HG02852 (cell line): Measurements from ENCODE around the gene AP3B1.

Source experiments
- ATAC-seq: cut with Tn5 transposase; IDR thresholded peaks from one replicate; pipeline ENCODE4 v1.9.1; 2021; ENCODE audit warnings: mild to moderate bottlenecking, moderate library complexity; ENCODE audit not compliant: unreplicated experiment

Gene AP3B1, protein sequence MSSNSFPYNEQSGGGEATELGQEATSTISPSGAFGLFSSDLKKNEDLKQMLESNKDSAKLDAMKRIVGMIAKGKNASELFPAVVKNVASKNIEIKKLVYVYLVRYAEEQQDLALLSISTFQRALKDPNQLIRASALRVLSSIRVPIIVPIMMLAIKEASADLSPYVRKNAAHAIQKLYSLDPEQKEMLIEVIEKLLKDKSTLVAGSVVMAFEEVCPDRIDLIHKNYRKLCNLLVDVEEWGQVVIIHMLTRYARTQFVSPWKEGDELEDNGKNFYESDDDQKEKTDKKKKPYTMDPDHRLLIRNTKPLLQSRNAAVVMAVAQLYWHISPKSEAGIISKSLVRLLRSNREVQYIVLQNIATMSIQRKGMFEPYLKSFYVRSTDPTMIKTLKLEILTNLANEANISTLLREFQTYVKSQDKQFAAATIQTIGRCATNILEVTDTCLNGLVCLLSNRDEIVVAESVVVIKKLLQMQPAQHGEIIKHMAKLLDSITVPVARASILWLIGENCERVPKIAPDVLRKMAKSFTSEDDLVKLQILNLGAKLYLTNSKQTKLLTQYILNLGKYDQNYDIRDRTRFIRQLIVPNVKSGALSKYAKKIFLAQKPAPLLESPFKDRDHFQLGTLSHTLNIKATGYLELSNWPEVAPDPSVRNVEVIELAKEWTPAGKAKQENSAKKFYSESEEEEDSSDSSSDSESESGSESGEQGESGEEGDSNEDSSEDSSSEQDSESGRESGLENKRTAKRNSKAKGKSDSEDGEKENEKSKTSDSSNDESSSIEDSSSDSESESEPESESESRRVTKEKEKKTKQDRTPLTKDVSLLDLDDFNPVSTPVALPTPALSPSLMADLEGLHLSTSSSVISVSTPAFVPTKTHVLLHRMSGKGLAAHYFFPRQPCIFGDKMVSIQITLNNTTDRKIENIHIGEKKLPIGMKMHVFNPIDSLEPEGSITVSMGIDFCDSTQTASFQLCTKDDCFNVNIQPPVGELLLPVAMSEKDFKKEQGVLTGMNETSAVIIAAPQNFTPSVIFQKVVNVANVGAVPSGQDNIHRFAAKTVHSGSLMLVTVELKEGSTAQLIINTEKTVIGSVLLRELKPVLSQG

DNA sequence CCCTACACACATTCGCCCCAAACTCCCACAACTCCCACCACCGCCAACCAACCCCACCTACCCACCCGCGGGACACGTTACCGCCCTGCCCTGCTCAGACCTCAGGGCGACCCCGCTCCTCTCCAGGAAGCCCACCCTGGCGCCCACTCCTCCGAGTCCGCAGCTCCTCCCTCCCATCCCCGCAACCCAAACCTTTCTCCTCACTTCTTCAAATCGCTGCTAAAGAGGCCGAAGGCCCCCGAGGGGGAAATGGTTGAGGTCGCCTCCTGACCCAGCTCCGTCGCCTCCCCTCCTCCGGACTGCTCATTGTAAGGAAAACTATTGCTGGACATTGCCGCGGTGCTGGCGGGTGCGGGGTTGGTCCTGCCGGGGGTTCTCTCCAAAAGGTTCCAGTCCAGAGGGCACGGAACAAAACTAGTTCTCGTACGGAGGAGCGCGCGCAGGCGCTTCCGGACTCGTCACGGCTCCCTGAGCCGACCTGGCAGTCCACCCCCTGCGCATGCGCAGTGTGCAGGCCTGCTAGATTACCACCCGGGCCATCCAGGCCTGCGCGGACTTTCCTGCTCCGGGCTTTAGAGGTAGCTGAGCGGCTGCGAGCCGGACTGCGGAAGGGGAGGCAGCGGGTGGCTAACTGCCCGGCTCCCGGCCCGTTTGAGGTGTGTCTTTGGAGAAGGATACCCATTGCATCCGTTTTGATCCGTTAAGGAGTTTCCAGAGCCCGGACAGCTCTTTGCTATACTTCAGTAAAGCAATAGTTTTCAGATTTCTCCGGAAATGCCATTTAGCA lies at the start of gene AP3B1:
Gene AP3B1 (minus strand): TSS at position 451 of the 787 bp plus-strand sequence. CDS start 119 bp downstream, at position 332.
- ATAC-seq: peak; percentile 82

DNA sequence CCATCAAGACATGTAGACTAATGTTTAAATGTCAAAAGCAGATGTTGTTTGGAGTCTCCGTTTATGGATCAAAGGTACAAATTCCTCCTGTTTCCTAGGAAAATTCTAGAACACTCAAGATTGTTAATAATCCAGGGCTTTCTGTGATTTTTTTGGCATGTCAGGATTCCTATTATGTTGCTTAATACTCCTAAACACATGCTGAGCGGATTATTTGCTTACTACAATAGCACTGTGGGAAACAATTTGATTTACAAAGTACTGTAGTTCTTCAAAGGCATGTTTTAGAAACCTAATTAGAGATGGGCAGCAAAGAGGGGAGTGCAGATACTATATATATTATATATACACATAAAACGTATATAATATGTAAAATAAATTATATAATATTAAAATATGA lies 46.9 kb upstream of the AP3B1 start:
- no peak for ATAC-seq

DNA sequence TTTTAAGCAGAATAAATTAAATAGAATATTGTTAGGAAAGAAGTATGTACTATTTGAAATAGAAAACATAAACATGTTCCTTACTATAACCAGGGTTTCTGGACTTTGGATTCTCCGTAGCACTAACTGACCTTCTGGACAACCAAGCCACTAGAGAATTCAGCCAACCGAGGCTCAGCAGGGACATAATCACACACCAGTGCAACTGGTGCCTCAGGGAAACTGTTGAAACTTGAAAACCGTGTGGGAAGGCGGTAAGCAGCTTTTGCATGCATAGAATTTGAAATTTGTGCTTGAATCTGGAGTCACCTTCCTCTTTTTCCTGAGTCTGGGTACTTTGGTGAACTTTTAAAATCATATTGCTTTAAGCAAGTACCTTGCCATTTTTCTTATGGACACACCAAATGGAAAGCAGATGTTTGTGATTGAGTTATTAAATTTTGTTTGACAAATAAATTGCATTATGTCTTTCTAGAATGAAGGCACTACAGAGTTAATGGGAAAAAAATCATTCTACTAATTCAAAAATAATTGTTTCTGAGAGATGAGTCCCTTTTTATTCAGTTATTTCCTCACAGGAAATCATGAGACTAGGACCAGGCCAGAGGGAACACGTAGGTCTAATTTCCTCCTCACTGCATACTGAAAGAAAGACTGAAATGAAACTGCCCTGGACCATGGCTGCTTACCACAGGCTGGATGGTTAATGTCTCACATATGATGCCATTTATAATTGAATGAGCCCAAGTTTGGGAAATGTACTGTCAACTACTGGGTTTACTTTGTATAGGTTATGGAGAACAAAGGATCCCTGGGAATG lies 45.3 kb upstream of the AP3B1 start:
- ATAC-seq: no peak

DNA sequence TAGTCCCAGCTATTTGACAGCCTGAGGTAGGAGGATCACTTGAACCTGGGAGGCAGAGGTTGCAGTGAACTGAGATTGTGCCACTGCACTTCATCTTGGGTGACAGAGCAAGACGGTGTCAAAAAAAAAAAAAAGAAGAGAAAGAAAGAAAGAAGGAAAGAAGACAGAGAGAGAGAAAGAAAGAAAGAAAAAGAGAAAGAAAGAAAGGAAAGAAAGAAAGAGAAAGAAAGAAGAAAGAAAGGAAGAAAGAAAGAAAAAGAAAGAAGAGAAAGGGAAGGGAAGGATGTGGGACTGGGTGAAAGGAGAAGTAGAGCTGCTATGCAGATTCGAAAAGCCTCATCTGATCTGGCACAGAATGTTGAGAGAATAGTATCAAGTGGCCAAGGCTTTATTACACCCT lies 42.2 kb upstream of the AP3B1 start:
- no peak for ATAC-seq

DNA sequence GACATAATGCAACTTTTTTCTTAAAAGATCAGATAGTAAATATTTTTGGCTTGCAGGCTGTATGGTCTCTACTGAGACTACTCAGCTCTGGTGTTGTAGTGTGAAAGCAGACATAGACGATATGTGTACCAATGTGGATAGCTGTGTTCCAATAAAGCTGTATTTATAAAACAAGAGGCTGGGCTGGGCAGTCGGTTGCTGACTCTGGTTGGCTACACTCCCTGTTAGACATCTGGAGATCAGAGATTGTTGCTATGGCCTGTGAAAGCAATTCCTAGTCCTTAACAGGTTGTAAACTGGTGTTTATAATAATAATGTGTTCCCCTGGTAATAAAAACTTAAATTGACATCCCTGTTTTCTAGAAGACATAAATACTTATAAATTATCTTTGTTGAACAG lies 41.5 kb upstream of the AP3B1 start:
- no peak for ATAC-seq

DNA sequence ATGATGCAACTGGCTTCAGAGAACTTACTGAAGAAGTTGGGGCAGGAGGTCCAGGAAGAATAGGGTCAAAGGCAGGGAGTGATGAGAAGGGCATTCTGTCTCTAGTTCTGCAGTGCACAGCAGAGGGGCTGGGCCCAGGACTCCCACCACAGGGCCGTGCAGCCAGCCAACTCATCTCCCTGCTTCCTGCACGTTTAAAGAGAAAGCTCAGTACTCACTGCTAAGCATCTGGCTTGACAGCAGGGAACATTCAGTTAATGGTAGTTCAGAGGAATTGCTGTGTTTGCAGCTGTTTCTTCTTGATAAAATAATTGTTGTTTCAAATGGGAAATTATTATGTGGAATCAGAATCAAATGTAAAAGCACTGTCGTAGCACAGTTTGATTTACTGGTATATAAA lies 40.3 kb upstream of the AP3B1 start:
- no peak for ATAC-seq

DNA sequence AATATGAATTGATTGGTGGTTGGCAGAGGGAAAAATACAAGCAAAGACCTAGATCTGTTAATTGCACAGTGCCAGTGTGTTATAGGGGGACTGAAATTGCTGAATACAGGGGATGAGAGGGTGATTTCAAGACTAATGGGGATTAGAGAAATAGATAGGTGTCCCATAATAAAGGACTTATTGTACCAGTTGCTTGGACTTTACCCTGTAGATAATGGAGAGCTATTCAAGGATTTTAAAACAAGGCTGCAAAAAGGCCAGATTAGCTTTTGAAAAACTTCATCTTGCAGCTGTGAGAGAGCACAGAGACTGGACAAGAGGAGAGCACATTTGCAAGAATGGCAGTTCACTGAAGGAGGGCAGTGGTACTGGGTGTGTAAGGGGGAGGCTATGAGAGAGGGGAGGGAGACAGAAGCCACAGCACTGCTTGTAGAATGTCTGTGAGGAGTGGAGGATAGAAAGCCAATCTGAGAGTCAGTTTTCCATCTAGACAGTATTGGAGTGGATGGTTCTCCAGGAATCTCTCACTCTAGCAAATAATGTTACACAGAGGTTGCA lies 37.1 kb upstream of the AP3B1 start:
- no peak for ATAC-seq

DNA sequence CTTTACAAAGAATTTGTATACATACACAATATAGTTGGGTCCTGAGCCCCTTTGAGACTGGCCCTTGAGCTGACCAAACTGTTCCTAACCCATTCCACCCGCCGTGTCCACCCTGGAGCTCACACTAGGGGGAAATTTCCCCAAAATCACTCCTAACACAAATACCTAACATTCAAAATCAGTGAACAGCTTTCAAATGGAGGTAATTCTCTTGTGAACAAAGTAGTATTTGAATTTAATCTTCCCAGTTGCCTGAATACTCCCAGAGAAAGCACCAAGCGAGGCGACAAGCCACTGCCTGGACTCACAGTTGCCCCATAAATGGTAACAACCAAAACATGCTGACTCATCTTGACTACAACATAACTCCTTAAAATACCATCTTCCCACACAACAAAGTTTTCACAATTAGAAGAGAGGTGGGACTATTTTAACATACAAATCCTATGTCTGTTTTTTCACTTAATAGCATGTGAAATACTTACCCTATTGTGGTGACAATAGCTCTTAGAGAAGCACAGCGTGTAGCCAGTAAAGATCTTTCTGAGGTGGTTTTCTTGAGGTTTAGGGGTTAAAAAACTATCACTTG lies 34.2 kb upstream of the AP3B1 start:
- no peak for ATAC-seq

DNA sequence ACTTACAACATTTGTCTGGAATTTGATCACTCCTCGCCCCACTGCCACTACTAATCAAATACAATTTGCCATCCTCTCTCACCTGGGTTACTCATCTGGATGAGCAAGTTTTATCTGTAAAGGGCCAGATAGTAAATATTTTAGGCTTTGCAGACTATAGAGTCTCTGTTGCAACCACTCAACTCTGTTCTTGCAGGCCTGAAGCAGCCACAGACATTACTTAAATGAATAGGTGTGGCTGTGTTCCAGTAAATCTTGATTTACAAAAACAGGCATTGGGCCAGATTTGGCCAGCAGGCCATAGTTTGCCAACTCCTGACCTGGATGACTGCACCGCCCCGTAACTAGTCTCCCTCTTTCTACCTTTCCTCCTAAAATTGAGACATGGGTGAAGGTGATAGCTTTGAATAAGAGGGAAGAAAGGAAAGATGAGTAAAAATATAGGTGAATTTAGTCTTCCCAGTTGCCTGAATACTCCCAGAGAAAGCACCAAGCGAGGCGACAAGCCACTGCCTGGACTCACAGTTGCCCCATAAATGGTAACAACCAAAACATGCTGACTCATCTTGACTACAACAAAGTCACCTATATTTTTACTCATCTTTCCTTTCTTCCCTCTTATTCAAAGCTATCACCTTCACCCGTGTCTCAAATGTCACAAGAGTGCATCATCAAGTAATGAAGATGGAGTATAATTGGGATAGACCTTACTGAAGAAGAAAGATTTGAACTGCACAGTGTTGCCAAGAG lies 33.4 kb upstream of the AP3B1 start:
- ATAC-seq: no peak

DNA sequence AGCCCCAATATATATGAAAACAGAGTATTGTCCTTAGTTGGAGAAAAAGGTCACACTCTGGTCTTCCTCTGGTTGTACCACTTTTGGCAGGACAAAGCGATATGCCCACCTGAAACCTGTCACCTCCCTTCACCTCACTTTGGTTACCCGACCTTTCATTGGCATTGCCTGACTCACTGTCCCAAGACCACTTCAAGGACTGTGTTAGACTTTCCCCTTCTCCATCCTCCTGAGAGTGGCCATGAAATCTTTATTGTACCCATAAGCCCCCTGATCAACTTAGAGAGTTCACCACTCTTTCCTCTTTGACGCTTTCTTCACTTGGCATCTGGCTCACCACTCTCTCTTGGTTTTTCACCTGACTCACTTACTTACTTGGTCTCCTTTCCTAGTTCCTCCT lies 32.4 kb upstream of the AP3B1 start:
- ATAC-seq: no peak

DNA sequence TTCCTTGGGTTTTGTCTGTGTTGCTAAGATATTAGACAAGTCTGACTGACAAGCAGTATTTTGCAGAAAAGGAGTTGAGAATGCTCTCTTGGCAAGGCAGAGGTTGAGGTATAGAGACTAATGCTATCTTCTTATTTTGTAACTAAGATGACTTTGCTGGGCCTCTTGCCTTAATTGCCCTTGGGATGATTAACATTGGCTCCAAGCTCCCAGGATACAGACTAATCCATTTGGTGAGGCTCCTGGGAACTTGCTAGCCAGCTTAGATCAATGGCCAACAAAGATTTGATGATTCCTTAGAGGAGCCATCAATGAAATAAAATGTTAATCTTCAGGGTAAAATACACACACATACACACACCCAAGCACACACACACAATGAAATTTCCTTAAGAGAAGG lies 28.7 kb upstream of the AP3B1 start:
- ATAC-seq: no peak

DNA sequence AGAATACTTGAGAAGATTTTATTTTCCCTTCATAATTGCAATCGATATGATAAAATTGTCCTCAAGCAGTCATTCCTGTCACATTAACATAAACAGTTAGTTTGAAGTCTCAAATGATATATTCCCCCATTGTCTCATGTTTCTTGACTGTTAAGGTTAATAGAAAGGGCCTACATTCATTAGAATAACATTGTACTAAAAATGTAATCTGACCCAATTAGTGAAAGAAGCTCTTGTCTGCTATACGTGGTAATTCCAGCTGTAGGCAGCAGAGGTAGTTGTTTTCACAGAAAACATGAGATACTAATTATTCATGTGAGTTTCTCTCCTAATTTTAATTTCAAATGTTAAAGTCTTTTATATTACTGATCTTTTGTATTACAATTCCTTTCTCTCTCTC lies 25.9 kb upstream of the AP3B1 start:
- no peak for ATAC-seq

DNA sequence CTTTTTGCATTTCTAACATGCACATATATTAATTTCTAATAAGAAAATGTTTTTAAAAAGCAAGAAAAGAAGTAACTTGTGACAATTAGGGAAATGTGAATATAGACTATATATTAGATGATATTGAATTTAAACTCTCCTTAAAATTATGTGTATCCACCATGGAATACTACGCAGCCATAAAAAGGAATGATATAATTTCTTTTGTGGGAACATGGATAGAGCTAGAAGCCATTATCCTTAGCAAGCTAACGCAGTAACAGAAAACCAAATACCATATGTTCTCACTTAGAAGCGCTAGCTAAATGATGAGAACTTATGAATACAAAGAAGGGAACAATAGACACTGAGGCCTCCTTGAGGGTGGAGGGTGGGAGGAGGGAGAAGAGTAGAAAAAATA lies 23.8 kb upstream of the AP3B1 start:
- no peak for ATAC-seq

DNA sequence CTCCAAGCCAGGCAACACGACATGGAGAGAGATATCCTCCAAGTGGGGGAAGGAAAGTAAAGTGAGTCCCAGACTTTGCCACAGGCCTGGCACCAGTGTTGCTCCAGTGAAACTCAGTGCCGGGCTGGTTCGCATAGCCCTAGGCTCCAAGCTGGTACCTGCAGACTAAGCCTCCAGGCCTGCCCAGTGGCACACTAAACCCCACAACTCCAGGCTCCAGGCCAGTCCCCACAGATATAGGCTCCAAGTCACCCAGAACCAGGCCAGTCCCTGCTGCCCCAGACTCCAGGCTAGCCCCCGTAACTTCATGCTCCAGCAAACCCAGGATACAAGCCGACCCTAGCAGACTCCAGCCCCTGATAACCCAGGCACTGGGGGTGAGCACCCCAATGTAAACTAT lies 23.0 kb upstream of the AP3B1 start:
- ATAC-seq: no peak

DNA sequence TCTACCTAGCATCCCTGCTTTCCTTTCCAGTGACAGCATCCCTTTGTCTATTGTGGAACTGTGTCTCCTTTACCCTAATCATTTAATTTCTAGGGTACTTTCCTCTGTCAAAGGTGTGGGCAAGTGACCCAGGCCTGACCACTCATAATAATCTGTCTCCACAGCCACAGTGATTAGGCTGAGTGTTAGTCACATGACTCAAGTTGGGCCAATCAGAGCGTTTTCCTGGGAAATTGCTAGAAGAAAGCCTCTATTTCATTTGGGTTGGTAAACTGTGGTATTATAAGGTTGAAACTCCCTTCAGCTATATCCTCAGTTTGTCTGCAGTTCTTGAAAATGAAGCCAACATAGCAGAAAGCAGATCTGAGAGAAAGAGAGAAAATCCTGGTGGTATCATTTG lies 14.2 kb upstream of the AP3B1 start:
- ATAC-seq: no peak

DNA sequence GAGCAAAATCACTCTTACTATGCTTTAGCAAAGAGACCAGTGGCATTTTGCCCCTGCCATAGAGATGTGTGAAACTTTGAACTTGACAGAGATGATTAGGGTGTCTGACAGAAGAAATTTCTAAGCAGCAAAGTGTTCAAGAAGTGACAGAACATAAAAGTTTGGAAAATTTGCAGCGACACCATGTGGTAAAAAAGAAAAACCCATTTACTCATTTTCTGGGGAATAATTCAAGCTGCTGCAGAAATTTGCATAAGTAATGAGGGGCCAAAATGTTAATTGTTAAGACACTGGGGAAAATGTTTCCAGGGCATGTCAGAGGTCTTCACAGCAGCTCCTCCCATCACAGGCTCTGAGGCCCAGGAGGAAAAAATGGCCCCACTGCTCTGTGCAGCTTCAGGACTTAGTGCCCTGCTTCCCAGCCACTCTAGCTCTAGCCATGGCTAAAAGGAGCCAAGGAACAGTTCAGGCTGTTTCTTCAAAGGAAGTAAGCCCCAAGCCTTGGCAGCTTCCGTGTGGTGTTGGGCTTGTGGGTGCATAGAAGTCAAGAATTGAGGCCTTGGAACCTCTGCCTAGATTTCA lies 6.1 kb upstream of the AP3B1 start:
- no peak for ATAC-seq

DNA sequence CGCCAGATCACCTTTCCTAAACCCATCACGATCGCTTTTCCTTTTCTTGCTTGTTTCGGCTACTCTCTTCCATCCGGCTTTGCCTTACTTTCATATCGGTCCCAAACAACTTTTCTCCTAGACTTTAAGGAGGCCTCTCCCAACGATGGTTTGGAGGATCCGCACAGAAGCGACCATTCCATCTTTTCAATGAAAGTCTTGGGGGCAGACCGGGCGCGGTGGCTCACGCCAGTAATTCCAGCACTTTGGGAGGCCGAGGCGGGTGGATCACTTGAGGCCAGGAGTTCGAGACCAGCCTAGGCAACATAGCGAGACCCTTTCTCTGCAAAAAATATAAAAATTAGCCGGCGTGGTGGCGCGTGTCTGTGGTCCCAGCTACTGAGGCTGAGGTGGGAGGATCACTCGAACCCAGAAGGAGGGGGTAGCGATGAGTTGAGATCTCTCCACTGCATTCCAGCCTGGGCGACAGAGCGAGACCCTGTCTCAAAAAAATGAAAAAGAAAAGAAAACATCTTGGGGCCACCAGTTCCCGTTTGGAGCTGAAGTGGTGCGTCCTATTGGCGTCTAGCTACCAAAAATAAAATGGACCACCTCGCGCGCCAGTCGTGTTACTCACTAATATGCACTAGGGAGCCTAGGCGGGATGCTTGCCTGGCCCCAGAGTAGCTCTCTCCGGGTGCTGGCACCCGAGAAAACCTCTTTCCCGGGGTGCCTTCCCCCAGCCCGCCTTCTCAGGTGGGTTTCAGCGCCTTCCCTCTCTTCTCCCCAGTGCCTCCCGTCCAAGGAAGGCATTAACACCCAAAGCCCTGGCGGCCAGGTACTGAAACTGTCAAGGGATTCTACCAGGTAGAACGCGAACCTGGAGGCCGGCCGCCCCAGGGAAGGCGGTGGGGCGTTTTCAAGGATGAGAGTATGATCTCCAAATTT lies 800 bp upstream of the AP3B1 start:
- peak; percentile 15 for ATAC-seq
